GM21515 (cell line): ENCODE results near the gene VEZT.
"Not testable (repeated sequence)": the region's sequence is repeated elsewhere in the genome, so short reads cannot be mapped to it uniquely, and the experiment has no call there.

Experiments
- ATAC-seq: cut with Tn5 transposase; IDR thresholded peaks from one replicate; pipeline ENCODE4 v1.9.1; 2021; ENCODE audit not compliant: unreplicated experiment

VEZT gene

DNA sequence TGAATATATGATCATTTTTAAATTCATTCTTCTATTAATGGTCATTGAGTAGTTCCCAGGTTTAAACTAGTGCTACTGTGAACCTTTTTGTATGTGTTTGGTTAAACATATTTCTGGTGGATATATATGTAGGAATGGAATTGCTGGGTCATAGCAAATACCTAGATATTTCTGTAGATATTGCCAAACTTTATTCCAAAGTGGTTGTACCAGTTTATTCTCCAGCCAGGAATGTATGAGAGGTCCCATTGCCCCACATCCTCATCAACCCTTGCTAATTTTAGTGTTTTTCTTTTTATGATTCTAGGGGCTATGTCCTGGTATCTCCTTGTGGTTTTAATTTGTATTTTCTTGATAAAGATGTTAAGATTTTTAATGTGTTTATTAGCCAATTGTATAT, 3.1 kb downstream of the VEZT start:
- ATAC-seq: no peak

DNA sequence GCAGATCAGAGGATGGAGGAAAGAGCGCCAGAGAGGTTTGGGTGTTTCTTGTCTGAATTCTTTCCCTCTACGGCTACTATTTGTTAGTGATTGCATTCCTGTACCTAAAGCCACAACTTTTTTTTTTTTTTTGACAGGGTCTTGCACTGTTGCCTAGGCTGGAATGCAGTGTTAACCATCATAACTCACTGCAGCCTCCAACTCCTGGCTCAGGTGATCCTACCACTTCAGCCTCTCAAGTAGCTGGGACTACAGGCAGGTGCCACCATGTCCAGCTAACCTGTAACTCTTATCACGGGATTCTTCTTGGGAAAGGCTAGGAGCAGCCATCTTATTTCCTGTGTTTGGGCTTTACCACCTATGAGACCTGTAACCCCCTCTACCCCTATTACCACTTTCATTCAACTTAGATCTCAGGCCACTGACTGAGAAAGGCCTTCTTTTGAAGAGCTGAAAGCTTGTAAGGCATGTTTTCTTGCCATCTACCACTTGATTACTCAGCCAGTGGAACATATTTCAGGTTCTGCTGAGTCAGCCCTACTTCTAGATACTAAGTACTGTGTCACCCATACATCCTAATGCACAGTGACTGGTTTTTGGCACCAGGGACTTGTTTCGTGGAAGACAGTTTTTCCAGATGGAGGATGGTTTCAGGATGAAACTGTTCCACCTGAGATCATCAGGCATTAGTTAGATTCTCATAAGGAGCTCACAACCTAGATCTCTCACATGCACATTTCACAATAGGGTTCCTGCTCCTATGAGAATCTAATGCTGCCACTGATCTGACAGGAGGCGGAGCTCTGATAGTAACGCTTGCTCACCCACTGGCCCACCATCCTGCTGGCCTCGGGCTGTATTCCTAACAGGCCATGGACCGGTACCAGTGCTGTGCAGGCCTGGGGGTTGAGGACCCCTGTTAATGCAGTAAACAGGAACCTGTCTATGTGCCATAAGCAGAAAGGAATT, 6.9 kb downstream of the VEZT start:
- ATAC-seq: no peak

DNA sequence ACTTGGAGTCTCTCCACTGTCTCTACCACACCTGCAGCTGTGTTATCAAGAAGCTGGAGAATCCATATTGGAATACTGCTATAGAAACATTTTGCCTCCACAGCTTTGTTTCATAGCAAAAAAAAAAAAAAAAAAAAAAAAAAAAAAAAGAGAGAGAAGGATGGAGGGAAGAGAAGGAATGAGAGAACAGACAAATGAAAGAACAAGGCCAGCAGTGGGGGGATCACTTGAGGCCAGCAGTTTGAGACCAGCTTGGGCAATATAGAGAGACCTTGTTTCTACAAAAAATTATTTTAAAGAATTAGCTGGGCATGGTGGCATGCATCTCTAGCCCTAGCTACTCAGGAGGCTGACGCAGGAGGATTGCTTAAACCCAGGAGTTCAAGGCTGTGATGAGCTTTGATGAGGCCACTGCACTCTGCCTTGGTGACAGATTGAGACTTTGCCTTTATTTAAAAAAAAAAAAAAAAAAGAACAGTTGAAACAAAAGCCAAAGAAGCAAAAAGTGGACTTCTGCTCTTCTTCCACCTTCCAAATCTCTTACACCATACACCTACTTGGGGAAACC, 8.1 kb downstream of the VEZT start:
- ATAC-seq: no peak

GRCh38 chr12:95227818-95228356, 10.3 kb downstream of the VEZT start:
- no peak for ATAC-seq

DNA sequence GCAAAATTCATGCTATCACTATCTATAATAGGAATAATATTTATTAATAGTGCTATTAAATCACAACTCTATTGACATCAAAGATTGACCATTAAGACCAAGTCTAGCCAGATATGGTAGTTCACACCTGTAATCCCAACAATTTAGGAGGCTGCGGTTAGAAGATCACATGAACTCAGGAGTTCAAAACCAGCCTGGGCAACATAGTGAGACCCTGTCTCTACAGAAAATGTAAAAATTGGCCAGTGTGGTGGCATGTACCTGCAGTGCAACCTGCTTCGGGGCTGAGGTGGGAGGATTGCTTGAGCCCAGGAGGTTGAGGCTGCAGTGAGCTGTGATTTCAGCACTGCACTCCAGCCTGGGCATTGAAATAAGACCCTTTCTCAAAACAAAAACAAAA, 11.0 kb downstream of the VEZT start:
- no peak for ATAC-seq

DNA sequence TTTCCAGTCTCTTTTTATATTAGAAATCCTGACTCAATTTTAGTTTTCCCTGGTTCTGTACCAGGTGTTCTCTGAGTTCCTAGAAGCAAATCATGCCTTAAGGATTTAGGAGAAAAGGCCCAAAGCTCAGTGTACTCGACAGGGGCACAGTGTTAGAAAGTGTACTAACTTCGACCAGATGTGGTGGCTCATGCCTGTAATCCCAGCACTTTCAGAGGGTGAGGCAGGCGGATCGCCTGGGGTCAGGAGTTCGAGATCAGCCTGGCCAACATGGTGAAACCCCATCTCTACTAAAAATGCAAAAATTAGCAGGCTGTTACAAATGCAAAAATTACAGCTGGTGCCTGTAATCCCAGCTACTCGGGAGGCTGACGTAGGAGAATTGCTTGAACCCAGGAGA, 12.0 kb downstream of the VEZT start:
- no peak for ATAC-seq

DNA sequence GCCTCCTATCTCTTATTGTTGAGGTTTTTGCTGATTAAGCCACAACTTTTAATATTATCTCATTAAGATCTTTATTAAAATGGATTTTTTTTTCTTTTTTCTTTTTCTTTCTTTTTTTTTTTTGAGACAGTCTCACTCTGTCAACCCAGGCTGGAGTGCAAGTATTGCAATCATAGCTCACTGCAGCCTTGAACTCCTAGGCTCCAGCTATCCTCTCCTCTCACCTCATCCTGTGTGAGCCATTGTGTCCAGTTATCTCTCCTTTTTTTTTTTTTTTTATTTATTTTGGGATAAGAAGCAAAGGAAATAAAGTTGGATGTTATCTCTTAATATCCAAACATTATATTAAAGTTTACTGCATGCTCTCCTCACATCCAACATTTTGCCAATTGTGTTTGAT, 12.7 kb downstream of the VEZT start:
- no peak for ATAC-seq

- ATAC-seq: no peak
Observed at GRCh38 chr12:95231190-95231589, 13.6 kb downstream of the VEZT start.

DNA sequence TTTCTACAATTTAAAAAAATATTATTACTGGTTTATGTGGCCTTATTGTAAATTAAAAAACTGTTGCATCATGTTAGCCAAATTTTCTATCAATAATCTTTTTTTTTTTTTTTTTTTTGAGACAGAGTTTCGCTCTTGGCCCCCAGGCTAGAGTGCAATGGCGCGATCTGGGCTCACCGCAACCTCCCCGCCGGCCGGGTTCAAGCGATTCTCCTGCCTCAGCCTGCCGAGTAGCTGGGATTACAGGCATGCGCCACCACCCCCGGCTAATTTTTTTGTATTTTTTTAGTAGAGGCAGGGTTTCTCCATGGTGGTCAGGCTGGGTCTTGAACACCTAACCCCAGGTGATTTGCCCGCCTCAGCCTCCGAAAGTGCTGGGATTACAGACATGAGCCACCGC, 16.6 kb downstream of the VEZT start:
- ATAC-seq: not testable (repeated sequence)

- not testable (repeated sequence) for ATAC-seq
Observed at GRCh38 chr12:95235621-95236020, 18.0 kb downstream of the VEZT start.

- no peak for ATAC-seq
Observed at GRCh38 chr12:95237315-95237714, 19.7 kb downstream of the VEZT start.

- no peak for ATAC-seq
Observed at GRCh38 chr12:95238150-95238549, 20.5 kb downstream of the VEZT start.

DNA sequence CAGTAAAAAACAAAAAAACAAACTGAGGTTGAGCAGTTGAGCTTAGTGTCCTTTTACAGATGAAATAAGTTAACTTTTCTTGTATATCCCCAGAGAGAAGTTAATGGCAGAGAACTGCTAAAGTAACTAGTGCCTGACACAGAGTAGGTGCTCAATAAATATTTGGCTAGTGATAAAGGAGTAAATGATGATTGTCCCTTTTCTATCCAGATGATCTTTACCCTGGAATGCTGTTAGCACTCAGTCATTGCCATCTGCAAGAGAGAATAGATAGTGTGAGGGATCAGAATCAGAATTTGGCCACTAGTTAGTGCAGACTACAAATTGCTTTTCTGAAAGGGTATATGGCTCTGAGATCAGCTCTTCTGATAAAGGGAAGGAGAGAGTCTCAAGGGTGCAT, 21.6 kb downstream of the VEZT start:
- no peak for ATAC-seq

- not testable (repeated sequence) for ATAC-seq
Observed at GRCh38 chr12:95239835-95240234, 22.2 kb downstream of the VEZT start.

DNA sequence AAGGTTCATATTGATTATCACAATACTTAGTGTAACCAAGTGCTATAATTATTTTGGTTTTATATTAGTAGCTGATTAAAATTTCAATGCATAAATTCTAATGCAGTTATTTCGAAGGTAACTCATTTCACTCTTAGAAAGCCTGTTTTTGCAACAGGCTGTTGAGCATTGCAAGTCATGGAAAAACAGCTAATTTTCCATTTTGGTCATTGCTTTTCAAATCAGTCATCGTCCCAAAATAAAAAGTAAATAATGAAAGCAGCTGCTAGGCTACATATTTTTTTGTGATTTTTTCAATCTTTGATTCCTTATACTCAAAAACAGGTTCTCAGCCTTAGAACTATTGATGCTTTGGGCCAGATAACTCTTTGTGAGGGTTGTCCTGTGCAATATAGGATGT, 22.9 kb downstream of the VEZT start:
- ATAC-seq: no peak

DNA sequence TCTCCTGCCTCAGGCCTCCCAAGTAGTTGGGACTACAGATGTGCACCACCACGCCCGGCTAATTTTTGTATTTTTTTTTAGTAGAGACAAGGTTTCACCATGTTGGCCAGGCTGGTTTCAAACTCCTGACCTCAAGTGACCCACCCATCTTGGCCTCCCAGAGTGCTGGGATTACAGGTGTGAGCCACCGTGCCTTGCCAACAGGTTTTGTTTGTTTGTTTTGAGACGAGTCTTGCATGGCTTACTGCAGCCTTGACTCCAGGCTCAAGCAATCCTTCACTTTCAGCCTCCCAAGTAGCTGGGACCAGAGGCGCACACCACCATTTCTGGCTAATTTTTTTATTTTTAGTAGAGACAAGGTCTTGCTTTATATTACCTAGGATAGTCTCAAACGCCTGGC, 23.5 kb downstream of the VEZT start:
- ATAC-seq: not testable (repeated sequence)

GRCh38 chr12:95241761-95242506, 24.3 kb downstream of the VEZT start:
- no peak for ATAC-seq

- no peak for ATAC-seq
Observed at GRCh38 chr12:95243497-95244183, 26.0 kb downstream of the VEZT start.

GRCh38 chr12:95244350-95244749, 26.7 kb downstream of the VEZT start:
- ATAC-seq: no peak

- ATAC-seq: no peak
Observed at GRCh38 chr12:95248095-95248494, 30.5 kb downstream of the VEZT start.
